ENCODE results near the gene SPNS3.

SPNS3 gene

GRCh38 chr17:4511199-4511932 is 77.6 kb downstream of the SPNS3 start:
- DNase-seq = no peak

GRCh38 chr17:4512156-4513112 is 78.7 kb downstream of the SPNS3 start:
- DNase-seq = no peak

DNA sequence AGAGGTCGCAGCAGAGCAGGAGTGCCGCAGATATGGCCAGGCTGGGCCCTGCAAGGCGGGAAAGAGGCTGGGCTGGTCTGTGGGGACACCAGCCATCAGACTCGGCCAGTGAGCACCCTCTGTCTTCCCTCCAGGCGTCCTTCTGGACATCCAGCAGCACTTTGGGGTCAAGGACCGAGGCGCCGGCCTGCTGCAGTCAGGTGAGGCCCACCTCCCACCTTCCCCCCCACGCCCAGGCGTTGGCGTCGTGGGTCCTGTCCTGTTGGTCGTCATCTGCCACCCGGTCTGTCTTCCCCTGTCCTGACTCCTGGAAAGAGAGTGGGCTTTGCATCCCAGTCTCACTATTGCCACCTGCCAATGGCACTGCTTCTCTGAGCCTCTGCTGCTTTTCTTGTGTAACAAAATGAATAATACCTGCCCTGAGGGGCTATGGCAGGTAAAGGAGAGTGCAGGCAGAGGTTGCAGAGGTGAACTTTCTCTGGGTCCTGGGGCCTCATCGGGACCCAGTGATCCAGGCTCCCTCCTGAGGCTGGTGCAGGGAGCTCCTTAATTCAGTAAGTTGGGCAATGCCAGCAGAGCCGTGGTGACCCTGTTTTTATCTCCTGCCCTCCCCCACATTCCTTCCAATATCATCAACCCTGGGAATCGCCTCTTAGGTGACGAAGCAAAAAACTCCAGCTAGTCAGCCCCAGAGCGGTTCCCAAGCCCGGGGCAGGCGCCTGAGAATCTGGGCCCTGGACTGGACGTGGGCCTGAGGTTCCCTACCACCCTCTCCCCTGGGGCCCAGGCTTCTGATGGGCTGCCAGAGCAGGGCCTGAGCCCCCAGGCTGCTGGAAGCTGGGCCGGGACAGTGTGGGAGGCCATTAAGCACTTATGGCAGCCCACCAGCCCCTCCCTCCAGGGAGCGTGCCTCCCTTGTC is 79.6 kb downstream of the SPNS3 start:
- DNase-seq = no peak

DNA sequence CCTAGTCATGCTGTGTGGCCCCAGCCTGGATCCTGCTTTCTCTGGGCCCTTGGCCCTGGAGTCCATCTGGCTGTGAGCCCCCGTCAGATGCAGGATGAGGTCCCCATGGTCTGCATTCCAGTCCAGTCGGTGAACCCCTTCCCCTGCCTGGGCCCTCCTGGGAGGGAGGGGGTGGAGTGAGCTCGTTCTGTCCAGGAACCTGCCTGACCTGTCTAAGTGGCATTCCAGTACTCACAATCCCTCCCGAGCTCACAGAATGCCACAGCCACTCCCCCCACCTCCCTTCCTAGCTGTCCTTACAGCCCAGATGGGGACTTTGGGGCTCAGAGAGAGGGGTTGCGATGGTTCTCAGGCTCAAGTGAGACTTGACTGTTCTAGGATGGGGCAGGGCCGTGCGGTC is 80.5 kb downstream of the SPNS3 start:
- no peak for DNase-seq

- no peak for DNase-seq
These were observed 81.0 kb downstream of the SPNS3 start for GRCh38 chr17:4514779-4515178.

GRCh38 chr17:4515501-4515900 is 81.8 kb downstream of the SPNS3 start:
- no peak for DNase-seq

- no peak for DNase-seq
These were observed 83.0 kb downstream of the SPNS3 start for GRCh38 chr17:4516735-4517134.

DNA sequence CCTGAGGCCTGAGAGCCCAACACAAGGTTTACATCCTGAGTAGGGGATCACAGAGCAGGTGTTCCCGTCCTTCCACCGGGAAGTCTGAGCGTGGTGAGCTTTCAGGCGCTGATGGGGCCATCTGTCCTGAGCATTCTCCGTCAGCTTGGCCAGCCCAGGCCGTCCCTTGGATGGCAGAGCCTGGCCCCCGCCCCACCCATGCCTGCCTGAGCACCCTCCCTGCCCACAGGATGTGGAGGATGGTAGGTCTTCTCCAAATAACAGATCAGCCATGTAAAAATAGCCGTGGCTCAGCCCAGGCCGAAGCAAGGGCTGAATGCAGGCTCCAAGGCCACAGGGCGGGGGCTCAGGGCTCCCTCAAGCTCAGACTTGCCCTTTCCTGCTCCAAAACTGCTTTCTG is 85.2 kb downstream of the SPNS3 start:
- DNase-seq = no peak

DNA sequence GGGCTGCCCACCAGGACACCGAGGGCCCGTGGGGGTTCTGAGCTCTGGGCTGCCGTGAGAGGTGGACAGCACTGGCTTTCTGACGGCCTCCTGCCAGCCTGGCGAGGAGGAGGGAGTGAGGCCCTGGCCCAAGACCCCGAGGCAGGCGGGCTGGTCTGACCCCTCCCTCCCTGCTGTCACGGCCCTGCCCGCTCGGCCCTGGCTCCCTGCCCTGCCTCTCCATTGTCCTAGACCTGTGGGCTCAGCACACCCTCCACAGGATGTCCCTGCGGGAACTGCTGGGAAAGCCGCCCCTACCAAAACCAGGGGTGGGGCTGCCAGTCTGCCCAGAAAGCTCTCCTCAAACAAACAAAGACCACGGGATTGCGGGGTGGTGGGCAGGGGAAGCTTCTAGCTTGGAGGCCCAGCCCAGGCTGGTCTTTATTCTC is 85.6 kb downstream of the SPNS3 start:
- no peak for DNase-seq

DNA sequence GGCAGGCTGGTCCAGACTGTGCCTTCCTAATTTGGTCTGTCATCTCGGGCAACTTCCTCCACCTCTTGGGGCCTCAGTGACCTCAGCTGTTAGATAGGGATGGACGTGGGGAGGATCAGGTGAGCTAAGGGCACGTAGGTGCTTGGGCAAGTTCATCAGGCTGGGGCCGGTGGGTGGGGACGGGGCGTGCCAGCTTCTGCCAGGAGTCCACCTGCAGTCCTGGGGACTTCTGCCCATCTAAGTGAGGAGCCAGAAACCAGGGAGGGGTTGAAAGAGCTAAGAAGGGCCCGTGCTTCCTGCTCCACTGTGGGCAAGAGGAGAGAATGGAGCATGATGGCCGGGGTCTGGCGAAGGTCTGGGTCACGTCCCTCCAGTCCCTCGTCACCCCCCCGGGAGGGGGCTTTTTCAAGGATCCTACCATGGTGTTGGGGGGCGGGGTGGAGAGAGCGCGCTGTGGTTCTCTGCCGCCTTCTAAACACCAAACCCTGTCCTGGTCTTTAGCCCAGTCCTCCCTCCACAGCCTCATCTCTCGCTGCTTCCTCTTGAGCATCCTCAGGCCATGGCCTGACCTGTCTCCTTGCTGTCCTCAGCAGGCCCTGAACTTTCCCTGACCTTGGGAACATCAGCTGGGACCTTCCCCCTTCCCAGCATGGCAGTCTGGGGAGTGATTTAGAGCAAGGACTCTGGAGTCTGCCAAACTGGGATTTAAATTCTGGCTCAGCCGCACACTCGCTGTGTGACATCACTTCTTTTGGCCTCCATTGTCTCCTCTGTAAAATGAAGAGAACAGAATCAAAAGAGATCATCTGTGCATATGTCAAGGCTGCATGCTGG is 86.5 kb downstream of the SPNS3 start:
- no peak for DNase-seq

GRCh38 chr17:4520894-4521600 is 87.3 kb downstream of the SPNS3 start:
- DNase-seq = no peak

DNA sequence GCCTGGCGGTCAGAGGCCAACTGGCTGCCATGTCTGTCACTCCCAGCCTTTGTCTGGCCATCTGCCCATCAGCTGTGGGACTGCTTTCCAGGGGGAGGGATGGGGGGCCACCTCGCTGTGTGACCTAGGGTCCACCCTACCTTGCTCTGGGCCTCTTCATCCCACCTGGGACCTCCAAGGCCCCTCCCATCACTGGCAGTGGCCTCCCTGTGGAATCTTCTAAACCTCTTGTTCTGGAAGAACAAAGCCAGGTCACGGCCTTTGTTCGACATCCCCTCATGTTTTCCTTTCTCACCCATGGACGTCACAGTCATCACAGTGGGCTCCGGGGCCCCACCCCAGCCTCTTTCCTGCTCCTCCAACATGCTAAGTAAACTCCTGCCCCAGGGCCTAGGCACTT is 88.9 kb downstream of the SPNS3 start:
- no peak for DNase-seq

- no peak for DNase-seq
These were observed 90.2 kb downstream of the SPNS3 start for GRCh38 chr17:4523946-4524345.

DNA sequence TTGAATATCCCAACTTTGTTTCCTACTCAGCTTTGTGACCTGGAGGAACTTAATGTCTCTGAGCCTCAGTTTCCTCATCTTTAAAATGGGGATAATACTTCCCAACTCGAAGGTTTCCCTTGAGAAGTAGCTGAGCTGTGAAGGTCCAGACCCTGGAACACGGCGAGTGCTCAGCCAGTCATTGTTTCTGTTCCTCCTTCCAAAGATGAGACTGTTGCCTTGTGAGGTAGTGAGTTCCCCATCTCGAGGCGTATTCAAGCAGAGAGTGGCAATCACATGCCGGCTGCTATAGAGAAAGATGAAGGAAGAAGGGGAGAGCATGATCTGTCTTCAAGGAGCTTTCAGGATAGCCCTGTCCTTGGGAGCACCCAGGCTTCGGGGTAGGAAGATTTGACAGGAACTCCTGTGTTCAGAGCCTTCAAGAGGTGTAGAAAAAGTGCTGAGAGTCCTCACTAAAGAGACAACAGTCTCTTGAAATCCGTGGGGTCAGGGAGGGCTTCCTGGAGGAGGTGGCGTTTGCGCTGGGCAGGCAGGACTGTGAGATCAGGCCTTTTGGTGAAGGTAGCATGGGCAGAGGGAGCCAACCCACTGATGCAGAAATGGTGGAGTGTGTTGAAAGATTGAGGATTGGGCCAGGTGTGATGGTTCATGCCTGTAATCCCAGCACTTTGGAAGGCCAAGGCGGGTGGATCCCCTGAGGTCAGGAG is 92.1 kb downstream of the SPNS3 start:
- DNase-seq = no peak

DNA sequence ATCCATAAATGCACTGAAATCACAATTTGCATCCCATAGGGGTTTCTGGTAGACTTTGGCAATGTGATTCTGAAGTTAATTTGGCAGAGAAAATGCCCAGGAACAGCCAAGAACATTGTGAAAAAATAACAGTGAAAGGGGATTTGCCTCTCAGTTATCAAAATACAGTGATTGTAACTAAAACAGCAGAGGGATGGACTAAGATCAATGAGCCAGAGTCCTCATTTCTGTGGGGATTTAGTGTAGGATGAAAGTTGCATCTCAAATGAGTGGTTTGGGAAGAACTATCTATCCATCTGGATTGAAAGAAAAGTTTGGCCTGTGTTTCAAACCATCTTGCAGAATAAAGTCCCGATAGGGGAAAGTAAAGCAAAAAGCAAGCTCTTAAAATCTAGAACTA is 93.4 kb downstream of the SPNS3 start:
- DNase-seq = no peak

GRCh38 chr17:4527566-4528125 is 93.9 kb downstream of the SPNS3 start:
- no peak for DNase-seq

- no peak for DNase-seq
These were observed 95.9 kb downstream of the SPNS3 start for GRCh38 chr17:4529533-4530152.

DNA sequence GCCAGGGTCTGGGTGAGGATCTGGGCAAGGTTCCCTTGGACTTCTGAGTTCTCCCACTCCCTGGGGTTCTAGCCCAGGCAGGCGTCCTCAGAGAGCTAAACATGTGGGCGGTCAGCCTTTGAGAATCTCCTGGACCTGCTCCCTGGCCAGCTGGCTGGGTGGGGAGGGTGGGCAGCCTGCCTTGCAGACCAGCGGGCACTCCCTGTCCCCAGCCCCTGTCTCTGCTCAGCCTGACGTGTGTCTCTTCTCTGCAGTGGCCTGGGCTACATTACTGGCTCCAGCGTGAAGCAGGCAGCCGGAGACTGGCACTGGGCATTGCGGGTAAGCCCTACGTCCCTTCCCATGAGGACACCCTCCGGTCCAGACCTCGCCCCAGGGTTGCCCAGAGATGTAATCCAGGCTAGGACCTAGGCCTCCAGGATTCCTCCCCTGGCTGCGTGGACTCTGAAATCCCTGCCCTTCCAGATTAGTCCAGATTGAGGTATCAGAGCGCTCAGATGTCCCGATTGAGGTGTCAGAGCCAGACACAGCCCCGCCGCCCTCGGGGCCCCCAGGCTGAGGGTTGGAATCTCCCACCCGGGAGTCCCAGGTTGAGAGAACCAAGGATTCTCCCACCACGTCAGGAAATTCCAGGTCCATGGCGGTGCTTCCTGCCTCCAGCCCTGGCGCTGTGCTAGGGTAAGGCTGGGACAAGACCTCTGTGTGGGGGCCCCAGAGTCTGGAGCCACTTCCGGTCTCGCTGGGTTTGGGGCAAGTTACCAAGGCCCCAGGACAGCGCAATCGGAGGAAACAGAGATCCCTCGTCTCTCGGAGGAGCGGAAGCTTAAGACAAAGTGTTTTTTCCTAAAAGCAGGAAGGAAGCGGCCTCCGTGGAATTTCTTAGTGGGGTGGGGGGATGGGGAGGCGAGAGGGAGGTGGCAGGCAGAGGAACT is 97.3 kb downstream of the SPNS3 start:
- no peak for DNase-seq
